Osteoblast (primary cell): ENCODE results near the gene SENP6. TPM values are rescaled to one million over a fixed set of nuclear protein-coding genes. Genes with fewer than 3 reads are reported as not detected.

Experiments
- DNase-seq: peaks from one replicate; pipeline ENCODE4 v3.0.0; 2011; ENCODE audit warnings: low spot score, mixed read lengths; ENCODE audit not compliant: insufficient read length; ENCODE audit errors: missing footprints
- H2AFZ ChIP-seq: 2 replicates; pipeline ENCODE4 v1.6.0; 2011; ENCODE audit warnings: mild to moderate bottlenecking, low read length
- H3K27ac ChIP-seq: 2 replicates; pipeline ENCODE4 v1.5.1; 2011; ENCODE audit warnings: mild to moderate bottlenecking, low read depth, low read length, moderate library complexity
- H3K27me3 ChIP-seq: 2 replicates; pipeline ENCODE4 v1.6.0; 2012; ENCODE audit warnings: mild to moderate bottlenecking, control low read depth, inconsistent platforms, low read length, moderate library complexity; ENCODE audit not compliant: insufficient read depth
- H3K36me3 ChIP-seq: 2 replicates; pipeline ENCODE4 v1.5.1; 2011; ENCODE audit warnings: mild to moderate bottlenecking, low read length, control low read depth, moderate library complexity; ENCODE audit not compliant: insufficient read depth
- H3K4me1 ChIP-seq: 2 replicates; pipeline ENCODE4 v1.5.1; 2011; ENCODE audit warnings: mild to moderate bottlenecking, low read length, control low read depth, moderate library complexity; ENCODE audit not compliant: insufficient read depth
- H3K4me2 ChIP-seq: 2 replicates; pipeline ENCODE4 v1.6.0; 2011; ENCODE audit warnings: mild to moderate bottlenecking, low read length; ENCODE audit not compliant: insufficient read depth
- H3K4me3 ChIP-seq: fragments of 200-600 bp; sonication (generic); 3 replicates; pipeline ENCODE4 v1.5.1; 2012; ENCODE audit warnings: mild to moderate bottlenecking, low read length, inconsistent platforms; ENCODE audit not compliant: insufficient read depth
- H3K79me2 ChIP-seq: 2 replicates; pipeline ENCODE4 v1.6.0; 2012; ENCODE audit warnings: mild to moderate bottlenecking, low read length, control low read depth, inconsistent platforms; ENCODE audit not compliant: insufficient read depth
- H3K9me3 ChIP-seq: 2 replicates; pipeline ENCODE4 v1.5.1; 2011; ENCODE audit warnings: low read depth, low read length, control low read depth
- H4K20me1 ChIP-seq: 2 replicates; pipeline ENCODE4 v1.6.0; 2012; ENCODE audit warnings: mild to moderate bottlenecking, low read length, control low read depth; ENCODE audit not compliant: insufficient read depth
- total RNA-seq: library from RNA; depleted of rRNA; stranded (reverse); fragments of >200 nt; gene quantifications from 2 replicates; pipeline ENCODE4 v1.2.3, GENCODE V29; 2012
- TF ChIP-seq, protein P1 (sequence below): IDR thresholded peaks from 2 replicates; pipeline ENCODE4 v1.5.1; 2011; ENCODE audit warnings: mild to moderate bottlenecking, low read depth, low read length, moderate library complexity; ENCODE audit errors: extremely low read depth

Gene SENP6
- total RNA-seq, 1 donor = 107 TPM

DNA sequence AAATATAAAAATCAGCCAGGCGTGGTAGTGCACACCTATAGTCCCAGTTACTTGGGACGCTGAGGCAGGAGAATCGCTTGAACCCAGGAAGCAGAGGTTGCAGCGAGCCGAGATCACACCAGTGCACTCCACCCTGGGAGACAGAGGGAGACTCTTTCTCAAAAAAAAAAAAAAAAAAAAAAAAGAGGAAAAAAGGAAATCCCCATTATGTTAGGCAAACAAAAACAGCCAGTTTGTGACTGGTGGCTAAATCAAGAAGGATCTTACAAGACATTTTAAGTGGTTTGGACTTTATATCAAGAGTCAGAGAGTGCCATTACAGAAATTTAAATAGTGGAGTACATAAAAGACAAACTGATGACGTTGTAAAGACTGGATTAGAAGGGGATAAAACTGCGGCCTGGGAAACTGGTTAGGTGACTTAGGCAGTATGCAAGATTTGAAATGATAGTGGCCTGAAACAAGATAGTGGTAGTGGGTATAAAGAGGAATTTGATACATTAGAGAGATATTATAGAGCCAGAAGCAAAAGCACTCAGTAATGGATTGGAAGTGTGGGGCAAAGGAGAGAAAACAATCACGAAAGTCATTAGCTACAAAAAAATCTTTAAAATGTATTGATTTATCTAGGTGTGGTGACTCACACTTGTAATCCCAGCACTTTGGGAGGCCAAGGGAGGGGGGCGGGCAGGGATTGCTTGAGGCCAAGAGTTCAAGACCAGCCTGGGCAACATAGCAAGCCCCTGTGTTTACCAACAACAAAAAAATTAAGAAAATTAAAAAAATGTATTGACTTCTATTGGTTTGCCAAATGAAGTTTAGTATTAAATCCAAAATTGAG is 145.7 kb downstream of the SENP6 start:
- Histone ChIP-seq H3K9me3 (no peaks in the 10 kb centered on the region), H3K4me3 (no peak overlapping the region), H3K79me2 (peaks cover 30% of the 10 kb centered on the region), H3K27ac (no peak overlapping the region), H3K4me2 (no peak overlapping the region), H3K27me3 (peaks cover 3% of the 10 kb centered on the region), H3K36me3 (no peaks in the 10 kb centered on the region), H2AFZ (no peak overlapping the region), H3K4me1 (peaks cover 22% of the 10 kb centered on the region), H4K20me1 (no peaks in the 10 kb centered on the region)
- DNase-seq = no peak
- TF ChIP-seq, protein P1, sequence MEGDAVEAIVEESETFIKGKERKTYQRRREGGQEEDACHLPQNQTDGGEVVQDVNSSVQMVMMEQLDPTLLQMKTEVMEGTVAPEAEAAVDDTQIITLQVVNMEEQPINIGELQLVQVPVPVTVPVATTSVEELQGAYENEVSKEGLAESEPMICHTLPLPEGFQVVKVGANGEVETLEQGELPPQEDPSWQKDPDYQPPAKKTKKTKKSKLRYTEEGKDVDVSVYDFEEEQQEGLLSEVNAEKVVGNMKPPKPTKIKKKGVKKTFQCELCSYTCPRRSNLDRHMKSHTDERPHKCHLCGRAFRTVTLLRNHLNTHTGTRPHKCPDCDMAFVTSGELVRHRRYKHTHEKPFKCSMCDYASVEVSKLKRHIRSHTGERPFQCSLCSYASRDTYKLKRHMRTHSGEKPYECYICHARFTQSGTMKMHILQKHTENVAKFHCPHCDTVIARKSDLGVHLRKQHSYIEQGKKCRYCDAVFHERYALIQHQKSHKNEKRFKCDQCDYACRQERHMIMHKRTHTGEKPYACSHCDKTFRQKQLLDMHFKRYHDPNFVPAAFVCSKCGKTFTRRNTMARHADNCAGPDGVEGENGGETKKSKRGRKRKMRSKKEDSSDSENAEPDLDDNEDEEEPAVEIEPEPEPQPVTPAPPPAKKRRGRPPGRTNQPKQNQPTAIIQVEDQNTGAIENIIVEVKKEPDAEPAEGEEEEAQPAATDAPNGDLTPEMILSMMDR = no peak

DNA sequence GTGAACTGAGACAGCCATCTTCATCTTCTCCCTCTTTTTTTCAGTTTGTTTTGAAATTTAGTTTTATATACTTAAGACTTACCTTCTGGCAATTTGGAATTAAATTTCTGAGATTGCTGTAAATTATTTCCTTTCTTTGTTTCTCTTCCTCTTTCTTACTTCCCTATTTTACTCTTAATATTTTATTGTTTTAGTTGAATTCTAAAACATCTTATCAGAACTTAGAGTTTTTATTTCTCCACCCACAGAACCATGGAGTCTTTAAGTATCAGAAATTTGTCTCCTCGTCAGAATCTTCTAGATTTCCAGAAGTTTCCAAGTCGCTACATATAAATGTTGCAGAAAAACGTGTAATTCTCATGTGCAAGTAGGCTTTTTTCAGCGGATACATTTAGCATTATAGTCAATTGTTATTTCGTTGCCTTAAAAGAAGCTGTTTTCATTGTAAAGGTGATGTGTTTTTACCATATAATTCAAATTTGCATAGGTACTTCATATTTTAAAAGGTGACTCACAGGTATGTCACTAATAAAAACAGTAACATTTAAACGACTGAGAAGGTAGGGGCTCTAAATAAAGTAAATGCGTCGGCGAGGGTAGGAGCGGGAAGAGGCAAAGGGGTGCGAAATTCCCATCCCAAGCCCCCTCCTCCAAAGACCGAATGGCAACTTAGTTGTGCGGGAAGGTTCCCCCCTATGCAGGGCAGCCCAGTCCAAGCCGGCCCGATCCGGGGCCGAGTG is 146.5 kb downstream of the SENP6 start:
- no peak for DNase-seq
- H3K27me3 ChIP-seq = peaks cover 3% of the 10 kb centered on the region
- peak overlapping the region; percentile 94 for H2AFZ ChIP-seq
- H4K20me1 ChIP-seq = no peaks in the 10 kb centered on the region
- H3K79me2 ChIP-seq = peaks cover 36% of the 10 kb centered on the region
- peak overlapping the region; percentile 96 for H3K4me3 ChIP-seq
- TF ChIP-seq, protein P1 = no peak
- H3K4me1 ChIP-seq = peaks cover 23% of the 10 kb centered on the region
- H3K36me3 ChIP-seq = no peaks in the 10 kb centered on the region
- no peaks in the 10 kb centered on the region for H3K9me3 ChIP-seq
- peak overlapping the region; percentile 85 for H3K4me2 ChIP-seq
- peak overlapping the region; percentile 67 for H3K27ac ChIP-seq

DNA sequence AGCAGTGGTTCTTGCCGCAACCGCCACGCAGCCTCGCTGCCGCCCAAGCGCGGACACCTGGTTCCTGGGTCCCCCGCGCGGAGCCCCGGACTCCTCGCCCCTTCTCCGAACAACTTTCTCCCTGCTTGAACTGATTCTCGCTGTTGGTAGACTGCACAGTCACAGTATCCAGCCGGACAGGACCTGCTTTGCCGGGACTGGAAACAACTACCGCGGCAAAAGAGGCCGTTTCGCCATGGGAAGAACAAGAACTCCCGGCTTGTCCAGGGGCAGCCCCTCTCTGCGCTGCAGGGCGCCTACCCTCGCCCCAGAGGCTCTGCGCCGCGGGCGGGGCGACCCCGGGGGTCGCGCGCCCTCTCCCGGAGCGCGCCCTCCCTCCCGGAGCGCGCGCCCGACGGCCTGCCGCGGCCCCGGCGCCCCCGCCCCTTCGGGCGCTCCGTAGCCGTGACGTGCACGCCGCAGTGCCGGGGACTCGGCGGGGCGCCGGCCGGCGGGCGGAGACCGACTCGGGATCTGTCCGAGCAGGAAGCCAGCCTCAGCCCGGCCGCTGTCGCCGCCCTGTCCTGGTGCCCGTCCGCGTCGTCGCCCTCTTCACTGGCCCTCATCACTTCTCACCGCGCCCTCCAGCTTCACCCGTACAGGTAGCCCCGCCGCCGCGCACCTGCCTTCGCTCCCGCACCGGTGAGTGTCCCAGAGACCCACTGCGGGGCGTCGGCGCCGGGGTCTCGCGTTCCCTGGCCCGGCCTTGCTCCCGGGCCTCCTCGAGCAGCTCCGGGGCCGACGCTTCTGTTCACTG is 147.3 kb downstream of the SENP6 start, which contains the start of gene MYO6:
Gene MYO6 (plus strand): TSS at position 497 of the 796 bp plus-strand sequence. CDS start 68,309 bp downstream, outside the sequence.
- H3K9me3 ChIP-seq = no peaks in the 10 kb centered on the region
- TF ChIP-seq, protein P1 = no peak
- peak within 1 kb of the TSS; percentile 85 for H3K4me2 ChIP-seq
- H3K27me3 ChIP-seq = peaks cover 3% of the 10 kb centered on the region
- peaks cover 29% of the 10 kb centered on the region for H3K4me1 ChIP-seq
- peak within 1 kb of the TSS; percentile 94 for H2AFZ ChIP-seq
- no peaks in the 10 kb centered on the region for H4K20me1 ChIP-seq
- H3K36me3 ChIP-seq = no peaks in the 10 kb centered on the region
- H3K79me2 ChIP-seq = peaks cover 36% of the 10 kb centered on the region
- peak within 1 kb of the TSS; percentile 96 for H3K4me3 ChIP-seq
- DNase-seq = peak; percentile 95
- H3K27ac ChIP-seq = peak within 1 kb of the TSS; percentile 67
